GM12801 (cell line): Measurements from ENCODE around the gene AKAP3.

Experiments
- CTCF ChIP-seq: IDR thresholded peaks from one replicate; pipeline ENCODE4 v1.5.1; 2011; ENCODE audit warnings: control low read depth; ENCODE audit not compliant: insufficient read length; ENCODE audit errors: extremely low read depth

The AKAP3 gene

GRCh38 chr12:4626543-4626942 is 22.3 kb downstream of the AKAP3 start:
- no peak for TF ChIP-seq CTCF

GRCh38 chr12:4621511-4621910 is 27.3 kb downstream of the AKAP3 start:
- TF ChIP-seq CTCF = no peak

GRCh38 chr12:4615667-4616066 is 33.2 kb downstream of the AKAP3 start:
- no peak for TF ChIP-seq CTCF

- TF ChIP-seq CTCF = no peak
Measured at GRCh38 chr12:4610481-4610880, 38.4 kb downstream of the AKAP3 start.

GRCh38 chr12:4609071-4609470 is 39.8 kb downstream of the AKAP3 start:
- TF ChIP-seq CTCF = no peak

- TF ChIP-seq CTCF = no peak
Measured at GRCh38 chr12:4607056-4607455, 41.8 kb downstream of the AKAP3 start.

GRCh38 chr12:4604684-4605193 is 44.1 kb downstream of the AKAP3 start:
- peak; percentile 96 for TF ChIP-seq CTCF

- no peak for TF ChIP-seq CTCF
Measured at GRCh38 chr12:4603946-4604345, 44.9 kb downstream of the AKAP3 start.
